ENCODE results near the gene HS3ST4. TPM values are rescaled to one million over a fixed set of nuclear protein-coding genes. Genes with fewer than 3 reads are reported as not detected.
"Not testable (repeated sequence)": the region's sequence is repeated elsewhere in the genome, so short reads cannot be mapped to it uniquely, and the experiment has no call there.

The HS3ST4 gene
- total and polyA plus RNA-seq, 2 experiments from 2014 or later = 0.44 to 2.1 TPM

DNA sequence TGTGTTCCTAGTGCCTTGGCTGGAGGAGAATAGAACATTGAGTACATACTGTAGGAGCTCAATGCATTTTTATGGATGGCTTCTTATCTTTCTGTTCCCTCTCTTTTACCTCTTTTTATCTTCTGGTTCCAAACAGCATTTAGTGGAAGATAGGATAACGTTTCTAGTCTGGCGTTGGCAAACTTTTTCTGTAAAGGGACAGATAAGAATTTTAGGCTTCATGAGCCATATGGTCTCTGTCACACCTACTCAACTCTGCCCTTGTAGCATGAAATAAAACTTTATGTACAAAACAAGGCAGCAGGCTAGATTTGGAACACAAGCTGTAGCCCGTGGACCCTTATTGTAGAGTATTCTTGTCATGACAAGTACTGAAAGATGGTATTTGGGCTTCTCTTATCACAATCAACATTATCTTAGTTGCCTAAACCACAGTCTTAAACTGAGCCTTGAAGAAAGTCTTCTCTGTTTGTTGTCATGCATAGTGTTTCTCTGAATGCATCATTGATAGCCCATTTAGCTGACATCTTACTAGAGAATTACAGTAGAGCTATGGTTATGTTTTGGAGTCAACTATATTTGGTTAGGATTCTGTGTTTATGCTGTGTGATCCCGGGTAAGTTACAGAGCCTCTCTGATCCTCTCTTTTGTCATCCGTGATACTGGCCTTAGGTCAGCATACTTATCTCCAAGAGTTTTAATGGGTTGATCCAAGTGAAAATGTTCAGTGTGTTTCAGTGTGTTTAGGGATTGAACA lies 80.2 kb downstream of the HS3ST4 start:
- H3K4me2 ChIP-seq = no peak overlapping the region

DNA sequence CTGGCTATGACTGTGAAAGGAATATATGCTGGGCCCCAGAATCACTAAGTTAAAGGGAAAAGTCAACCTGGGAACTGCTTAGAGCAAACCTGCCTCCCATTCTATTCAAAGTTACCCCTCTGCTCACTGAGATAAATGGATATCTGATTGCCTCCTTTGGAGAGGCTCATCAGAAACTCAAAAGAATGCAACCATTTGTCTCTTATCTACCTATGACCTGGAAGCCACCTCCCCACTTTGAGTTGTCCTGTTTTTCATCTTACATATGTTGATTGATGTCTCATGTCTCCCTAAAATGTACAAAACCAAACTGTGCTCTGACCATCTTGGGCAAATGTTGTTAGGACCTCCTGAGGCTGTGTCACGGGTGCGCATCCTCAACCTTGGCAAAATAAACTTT lies 84.5 kb downstream of the HS3ST4 start:
- H3K4me3 Mint-ChIP-seq; H2AFZ ChIP-seq; H3K27me3 ChIP-seq (ENCODE audit: insufficient read depth); H3K36me3 ChIP-seq (ENCODE audit: insufficient read depth); H3K9me2 ChIP-seq (ENCODE audit: insufficient read depth); H3K27me3 Mint-ChIP-seq (ENCODE audit: insufficient read depth, low read depth, poor library complexity); DNase-seq (ENCODE audit: low spot score); H3K4me3 ChIP-seq; H3K27ac ChIP-seq (ENCODE audit: low read depth); H3K27ac Mint-ChIP-seq; H3K4me1 Mint-ChIP-seq; H3K4me2 ChIP-seq; H3K79me2 ChIP-seq (replicated peaks; ENCODE audit: insufficient read depth); ATAC-seq; H3K4me1 ChIP-seq (ENCODE audit: insufficient read depth); H3F3A ChIP-seq (replicated peaks; ENCODE audit: low read depth); H4K20me1 ChIP-seq (replicated peaks; ENCODE audit: insufficient read depth): not testable (repeated sequence)
- peaks cover 90% of the 10 kb centered on the region for H3K9me3 Mint-ChIP-seq
- peaks cover 24% of the 10 kb centered on the region for H3K36me3 Mint-ChIP-seq (ENCODE audit: low read depth)

More for the DNA sequence above, 80.2 kb downstream of the HS3ST4 start:
- Mint-ChIP-seq H3K4me1 (peaks cover 8% of the 10 kb centered on the region), H3K9me3 (peaks cover 86% of the 10 kb centered on the region), H3K36me3 (ENCODE audit: low read depth) (peaks cover 11% of the 10 kb centered on the region; the same call in 2 of the 3 replicates), H3K4me3 (no peak overlapping the region), H3K27me3 (ENCODE audit: insufficient read depth, low read depth, poor library complexity) (peaks cover 3% of the 10 kb centered on the region), H3K27ac (no peak overlapping the region)
- Histone ChIP-seq H3K4me3 (no peak overlapping the region), H3F3A (replicated peaks; ENCODE audit: low read depth) (no peaks in the 10 kb centered on the region), H3K4me1 (ENCODE audit: insufficient read depth) (no peaks in the 10 kb centered on the region), H3K79me2 (replicated peaks; ENCODE audit: insufficient read depth) (no peaks in the 10 kb centered on the region), H3K27ac (ENCODE audit: low read depth) (no peak overlapping the region), H3K27me3 (ENCODE audit: insufficient read depth) (no peaks in the 10 kb centered on the region), H3K9me2 (ENCODE audit: insufficient read depth) (no peaks in the 10 kb centered on the region), H2AFZ (no peak overlapping the region), H4K20me1 (replicated peaks; ENCODE audit: insufficient read depth) (no peaks in the 10 kb centered on the region), H3K36me3 (ENCODE audit: insufficient read depth) (no peaks in the 10 kb centered on the region)
- DNase-seq (ENCODE audit: low spot score) (no peak), ATAC-seq (no peak)
- TF ChIP-seq EZH2phosphoT487 (IDR thresholded peaks at IDR 0.05; ENCODE audit: unreplicated experiment) (no peak), POLR2AphosphoS5 (IDR thresholded peaks at IDR 0.05; ENCODE audit: low read depth) (no peak), JUNB (IDR thresholded peaks at IDR 0.05; ENCODE audit: unreplicated experiment) (no peak), CREB1 (CRISPR knock-in tag; IDR thresholded peaks at IDR 0.05; ENCODE audit: low read depth) (no peak), EZH2 (IDR thresholded peaks at IDR 0.05; ENCODE audit: low read depth, unreplicated experiment) (no peak), NANOG (IDR thresholded peaks at IDR 0.05; ENCODE audit: borderline replicate concordance) (no peak), ZNF114 (CRISPR knock-in tag; IDR thresholded peaks at IDR 0.05) (no peak)
- TF ChIP-seq, protein P1, sequence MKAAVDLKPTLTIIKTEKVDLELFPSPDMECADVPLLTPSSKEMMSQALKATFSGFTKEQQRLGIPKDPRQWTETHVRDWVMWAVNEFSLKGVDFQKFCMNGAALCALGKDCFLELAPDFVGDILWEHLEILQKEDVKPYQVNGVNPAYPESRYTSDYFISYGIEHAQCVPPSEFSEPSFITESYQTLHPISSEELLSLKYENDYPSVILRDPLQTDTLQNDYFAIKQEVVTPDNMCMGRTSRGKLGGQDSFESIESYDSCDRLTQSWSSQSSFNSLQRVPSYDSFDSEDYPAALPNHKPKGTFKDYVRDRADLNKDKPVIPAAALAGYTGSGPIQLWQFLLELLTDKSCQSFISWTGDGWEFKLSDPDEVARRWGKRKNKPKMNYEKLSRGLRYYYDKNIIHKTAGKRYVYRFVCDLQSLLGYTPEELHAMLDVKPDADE (IDR thresholded peaks at IDR 0.05) = no peak
- TF ChIP-seq, protein P2, sequence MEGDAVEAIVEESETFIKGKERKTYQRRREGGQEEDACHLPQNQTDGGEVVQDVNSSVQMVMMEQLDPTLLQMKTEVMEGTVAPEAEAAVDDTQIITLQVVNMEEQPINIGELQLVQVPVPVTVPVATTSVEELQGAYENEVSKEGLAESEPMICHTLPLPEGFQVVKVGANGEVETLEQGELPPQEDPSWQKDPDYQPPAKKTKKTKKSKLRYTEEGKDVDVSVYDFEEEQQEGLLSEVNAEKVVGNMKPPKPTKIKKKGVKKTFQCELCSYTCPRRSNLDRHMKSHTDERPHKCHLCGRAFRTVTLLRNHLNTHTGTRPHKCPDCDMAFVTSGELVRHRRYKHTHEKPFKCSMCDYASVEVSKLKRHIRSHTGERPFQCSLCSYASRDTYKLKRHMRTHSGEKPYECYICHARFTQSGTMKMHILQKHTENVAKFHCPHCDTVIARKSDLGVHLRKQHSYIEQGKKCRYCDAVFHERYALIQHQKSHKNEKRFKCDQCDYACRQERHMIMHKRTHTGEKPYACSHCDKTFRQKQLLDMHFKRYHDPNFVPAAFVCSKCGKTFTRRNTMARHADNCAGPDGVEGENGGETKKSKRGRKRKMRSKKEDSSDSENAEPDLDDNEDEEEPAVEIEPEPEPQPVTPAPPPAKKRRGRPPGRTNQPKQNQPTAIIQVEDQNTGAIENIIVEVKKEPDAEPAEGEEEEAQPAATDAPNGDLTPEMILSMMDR (conservative IDR thresholded peaks at IDR 0.05; ENCODE audit: low read depth in 2 of 2) = no peak
- TF ChIP-seq, protein P3, sequence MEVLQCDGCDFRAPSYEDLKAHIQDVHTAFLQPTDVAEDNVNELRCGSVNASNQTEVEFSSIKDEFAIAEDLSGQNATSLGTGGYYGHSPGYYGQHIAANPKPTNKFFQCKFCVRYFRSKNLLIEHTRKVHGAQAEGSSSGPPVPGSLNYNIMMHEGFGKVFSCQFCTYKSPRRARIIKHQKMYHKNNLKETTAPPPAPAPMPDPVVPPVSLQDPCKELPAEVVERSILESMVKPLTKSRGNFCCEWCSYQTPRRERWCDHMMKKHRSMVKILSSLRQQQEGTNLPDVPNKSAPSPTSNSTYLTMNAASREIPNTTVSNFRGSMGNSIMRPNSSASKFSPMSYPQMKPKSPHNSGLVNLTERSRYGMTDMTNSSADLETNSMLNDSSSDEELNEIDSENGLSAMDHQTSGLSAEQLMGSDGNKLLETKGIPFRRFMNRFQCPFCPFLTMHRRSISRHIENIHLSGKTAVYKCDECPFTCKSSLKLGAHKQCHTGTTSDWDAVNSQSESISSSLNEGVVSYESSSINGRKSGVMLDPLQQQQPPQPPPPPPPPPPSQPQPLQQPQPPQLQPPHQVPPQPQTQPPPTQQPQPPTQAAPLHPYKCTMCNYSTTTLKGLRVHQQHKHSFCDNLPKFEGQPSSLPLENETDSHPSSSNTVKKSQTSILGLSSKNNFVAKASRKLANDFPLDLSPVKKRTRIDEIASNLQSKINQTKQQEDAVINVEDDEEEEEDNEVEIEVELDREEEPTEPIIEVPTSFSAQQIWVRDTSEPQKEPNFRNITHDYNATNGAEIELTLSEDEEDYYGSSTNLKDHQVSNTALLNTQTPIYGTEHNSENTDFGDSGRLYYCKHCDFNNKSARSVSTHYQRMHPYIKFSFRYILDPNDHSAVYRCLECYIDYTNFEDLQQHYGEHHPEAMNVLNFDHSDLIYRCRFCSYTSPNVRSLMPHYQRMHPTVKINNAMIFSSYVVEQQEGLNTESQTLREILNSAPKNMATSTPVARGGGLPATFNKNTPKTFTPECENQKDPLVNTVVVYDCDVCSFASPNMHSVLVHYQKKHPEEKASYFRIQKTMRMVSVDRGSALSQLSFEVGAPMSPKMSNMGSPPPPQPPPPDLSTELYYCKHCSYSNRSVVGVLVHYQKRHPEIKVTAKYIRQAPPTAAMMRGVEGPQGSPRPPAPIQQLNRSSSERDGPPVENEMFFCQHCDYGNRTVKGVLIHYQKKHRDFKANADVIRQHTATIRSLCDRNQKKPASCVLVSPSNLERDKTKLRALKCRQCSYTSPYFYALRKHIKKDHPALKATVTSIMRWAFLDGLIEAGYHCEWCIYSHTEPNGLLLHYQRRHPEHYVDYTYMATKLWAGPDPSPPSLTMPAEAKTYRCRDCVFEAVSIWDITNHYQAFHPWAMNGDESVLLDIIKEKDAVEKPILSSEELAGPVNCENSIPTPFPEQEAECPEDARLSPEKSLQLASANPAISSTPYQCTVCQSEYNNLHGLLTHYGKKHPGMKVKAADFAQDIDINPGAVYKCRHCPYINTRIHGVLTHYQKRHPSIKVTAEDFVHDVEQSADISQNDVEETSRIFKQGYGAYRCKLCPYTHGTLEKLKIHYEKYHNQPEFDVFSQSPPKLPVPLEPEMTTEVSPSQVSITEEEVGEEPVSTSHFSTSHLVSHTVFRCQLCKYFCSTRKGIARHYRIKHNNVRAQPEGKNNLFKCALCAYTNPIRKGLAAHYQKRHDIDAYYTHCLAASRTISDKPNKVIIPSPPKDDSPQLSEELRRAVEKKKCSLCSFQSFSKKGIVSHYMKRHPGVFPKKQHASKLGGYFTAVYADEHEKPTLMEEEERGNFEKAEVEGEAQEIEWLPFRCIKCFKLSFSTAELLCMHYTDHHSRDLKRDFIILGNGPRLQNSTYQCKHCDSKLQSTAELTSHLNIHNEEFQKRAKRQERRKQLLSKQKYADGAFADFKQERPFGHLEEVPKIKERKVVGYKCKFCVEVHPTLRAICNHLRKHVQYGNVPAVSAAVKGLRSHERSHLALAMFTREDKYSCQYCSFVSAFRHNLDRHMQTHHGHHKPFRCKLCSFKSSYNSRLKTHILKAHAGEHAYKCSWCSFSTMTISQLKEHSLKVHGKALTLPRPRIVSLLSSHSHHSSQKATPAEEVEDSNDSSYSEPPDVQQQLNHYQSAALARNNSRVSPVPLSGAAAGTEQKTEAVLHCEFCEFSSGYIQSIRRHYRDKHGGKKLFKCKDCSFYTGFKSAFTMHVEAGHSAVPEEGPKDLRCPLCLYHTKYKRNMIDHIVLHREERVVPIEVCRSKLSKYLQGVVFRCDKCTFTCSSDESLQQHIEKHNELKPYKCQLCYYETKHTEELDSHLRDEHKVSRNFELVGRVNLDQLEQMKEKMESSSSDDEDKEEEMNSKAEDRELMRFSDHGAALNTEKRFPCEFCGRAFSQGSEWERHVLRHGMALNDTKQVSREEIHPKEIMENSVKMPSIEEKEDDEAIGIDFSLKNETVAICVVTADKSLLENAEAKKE (CRISPR knock-in tag; IDR thresholded peaks at IDR 0.05) = no peak
